T-helper 1 cell treated with Interleukin-12 subunit alpha and Interleukin-12 subunit beta and Interleukin-4 antibody, amounts not matched to agents 30 ng/mL and 1 ng/mL, for 36 hours (primary cell): ENCODE results near the gene ACO2. TPM values are rescaled to one million over a fixed set of nuclear protein-coding genes. Genes with fewer than 3 reads are reported as not detected.
"Not testable (repeated sequence)": the region's sequence is repeated elsewhere in the genome, so short reads cannot be mapped to it uniquely, and the experiment has no call there.

Experiments used
- intact Hi-C: fragments of 100-400 bp; cut with micrococcal nuclease; formaldehyde crosslinking; loops from one replicate; pipeline ENCODE4 v1.15.1; 2024
- total RNA-seq: library from RNA; stranded (reverse); gene quantifications from 2 replicates; pipeline ENCODE4 v1.2.3, GENCODE V29; 2022

The ACO2 gene
- total RNA-seq, 1 donor from 2014 or later: 90.1 TPM

DNA sequence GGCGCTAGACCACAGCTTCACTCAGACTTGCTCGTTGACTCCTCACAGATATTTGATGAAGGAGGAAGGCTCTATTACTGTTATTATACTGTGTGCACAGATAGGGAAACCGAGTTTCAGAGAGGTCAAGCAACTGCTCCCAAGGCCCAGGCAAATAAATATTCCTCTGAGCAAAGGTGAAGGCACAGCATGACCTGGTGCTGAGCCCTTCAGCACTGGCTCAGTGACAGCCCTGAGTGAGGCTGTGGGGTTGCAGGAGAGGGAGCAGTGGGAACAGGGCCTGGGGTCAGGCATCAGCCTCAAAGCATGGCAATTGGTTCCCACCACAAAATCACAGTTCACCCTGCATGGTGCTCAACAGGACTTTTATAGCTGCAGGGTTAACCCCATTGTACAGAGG, 68.3 kb downstream of the ACO2 start:
- intact Hi-C loops: no loop called here

DNA sequence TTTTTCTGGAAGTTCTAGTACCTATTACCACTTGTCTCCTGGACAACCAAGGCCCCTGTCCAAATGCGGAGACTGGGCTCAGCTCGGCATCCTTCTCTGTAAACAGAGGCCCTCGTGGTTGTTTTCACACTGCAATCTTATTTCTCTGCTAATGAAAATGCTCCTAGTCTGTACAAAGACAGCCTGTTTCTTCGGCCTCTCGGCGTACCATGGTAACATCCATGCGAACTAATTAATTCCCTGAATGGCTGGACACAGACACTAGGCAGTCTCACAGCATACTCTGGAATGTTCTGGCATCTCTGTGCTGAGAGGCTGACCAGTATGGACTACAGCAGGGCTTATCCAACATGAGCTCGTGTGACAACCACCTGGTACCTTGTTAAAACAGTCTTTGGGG, 69.7 kb downstream of the ACO2 start:
- intact Hi-C loops: no loop called here

DNA sequence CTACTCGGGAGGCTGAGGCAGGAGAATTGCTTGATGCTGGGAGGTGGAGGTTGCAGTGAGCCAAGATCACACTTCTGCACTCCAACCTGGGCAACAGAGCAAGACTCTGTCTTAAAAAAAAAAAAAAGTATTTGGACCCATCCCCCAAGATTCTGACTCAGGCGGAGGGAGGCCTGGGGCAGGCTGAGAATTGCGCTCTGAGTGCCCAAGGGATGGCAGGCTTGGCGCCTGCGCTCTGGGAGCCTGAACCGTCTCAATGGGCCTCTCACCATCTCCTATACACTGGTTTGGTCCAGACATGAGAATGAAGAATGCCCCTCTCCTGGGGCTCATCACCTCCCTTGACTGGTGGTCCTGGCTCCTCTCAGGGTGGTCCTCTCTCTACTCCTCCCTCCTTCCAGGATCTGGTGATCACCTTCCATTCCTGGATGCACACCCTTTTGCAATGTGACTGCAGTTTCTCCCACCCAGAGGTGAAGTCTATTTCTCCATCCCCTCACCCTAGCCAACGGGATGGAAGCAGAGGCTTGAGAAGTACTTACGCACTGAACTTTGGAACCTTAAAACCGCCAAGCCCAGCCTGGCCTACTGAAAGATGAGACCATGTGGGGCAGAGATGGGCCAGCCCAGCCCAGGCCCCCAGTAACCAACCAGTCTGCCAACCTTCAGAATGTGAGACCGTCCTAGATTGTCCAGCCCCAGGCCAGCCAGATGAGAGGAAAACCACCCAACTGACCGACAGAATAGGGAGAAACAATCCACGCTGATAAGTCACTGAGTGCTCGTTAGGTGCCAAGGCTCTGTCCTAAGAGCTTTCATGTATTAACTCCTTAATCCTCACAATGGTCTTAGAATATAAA, 70.5 kb downstream of the ACO2 start:
- intact Hi-C loops: loop anchor here (10.0 kb wide), 1 partner anchor 445 kb away; the partner anchor contains the start of gene EP300

DNA sequence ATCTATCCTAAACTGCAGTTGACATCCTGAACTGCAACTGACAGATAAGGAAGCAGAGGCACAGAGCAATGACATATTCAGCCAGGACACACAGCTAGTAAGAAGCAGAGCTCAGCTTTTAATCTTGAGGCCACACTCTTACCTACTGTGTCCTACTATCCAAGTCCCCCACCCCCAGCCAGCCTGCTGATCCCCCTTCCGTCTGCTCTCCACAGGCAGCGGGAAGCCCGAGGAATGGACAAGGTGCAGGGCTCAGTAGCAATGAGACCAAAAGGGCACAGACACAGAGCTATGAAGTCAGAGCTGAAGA, 71.0 kb downstream of the ACO2 start:
- intact Hi-C loops: loop anchor here (10.0 kb wide), 1 partner anchor 445 kb away; the partner anchor contains the start of gene EP300

DNA sequence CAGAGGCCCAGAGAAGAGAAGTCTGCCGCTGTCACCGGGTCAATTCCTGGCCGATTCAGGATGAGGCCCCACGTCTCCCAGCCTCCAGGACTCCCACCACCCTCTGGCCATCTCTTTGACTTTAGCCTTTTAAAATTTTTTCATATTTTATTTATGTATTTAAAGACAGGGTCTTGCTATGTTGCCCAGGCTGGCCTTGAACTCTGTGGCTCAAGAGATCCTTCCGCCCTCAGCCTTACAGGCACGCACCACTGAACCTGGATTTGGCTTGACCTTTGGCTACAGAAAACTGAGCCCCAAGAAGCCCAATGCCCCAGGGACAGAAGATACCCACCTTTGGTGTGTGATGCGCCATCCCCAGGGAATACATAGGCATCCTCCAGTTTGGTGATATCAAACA, 71.4 kb downstream of the ACO2 start:
- intact Hi-C loops: loop anchor here (10.0 kb wide), 1 partner anchor 446 kb away; the partner anchor contains the start of gene EP300

DNA sequence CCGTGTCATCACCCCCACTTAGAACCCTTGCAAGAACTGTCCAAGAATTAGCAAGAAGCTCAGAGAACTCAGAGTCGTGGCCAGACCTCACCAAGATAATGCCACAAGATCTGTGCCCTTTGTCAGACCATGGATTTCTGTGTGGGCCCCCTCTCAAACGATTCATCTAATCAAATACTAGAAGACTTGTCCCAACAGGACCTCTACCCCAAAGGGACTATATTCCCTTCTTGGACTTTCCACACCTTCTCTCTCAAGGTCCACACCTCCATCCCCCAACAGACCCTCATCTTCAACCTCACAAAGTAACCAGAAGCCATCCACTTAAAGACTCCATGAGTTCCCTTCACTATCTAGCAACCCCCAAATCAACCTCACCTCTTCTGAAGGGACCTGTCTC, 72.6 kb downstream of the ACO2 start:
- intact Hi-C loops: loop anchor here (10.0 kb wide), 1 partner anchor 447 kb away; the partner anchor contains the start of gene EP300

DNA sequence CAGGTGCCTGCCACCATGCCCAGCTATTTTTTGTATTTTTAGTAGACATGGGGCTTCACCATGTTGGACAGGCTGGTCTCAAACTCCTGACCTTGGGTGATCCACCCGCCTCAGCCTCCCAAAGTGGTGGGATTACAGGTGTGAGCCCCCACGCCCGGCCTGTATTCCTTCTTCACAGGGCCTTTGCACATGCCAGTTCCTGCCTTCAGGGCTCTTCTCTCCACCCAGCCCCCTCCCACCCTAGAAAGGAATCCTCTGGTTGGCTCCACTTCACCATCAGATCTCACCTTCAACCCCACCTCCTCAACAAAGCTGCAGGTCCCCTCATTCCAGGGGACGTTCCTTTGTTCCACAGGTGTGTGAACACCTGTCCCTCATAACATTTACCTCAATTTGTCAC, 73.3 kb downstream of the ACO2 start:
- intact Hi-C loops: loop anchor here (10.0 kb wide), 1 partner anchor 447 kb away; the partner anchor contains the start of gene EP300

DNA sequence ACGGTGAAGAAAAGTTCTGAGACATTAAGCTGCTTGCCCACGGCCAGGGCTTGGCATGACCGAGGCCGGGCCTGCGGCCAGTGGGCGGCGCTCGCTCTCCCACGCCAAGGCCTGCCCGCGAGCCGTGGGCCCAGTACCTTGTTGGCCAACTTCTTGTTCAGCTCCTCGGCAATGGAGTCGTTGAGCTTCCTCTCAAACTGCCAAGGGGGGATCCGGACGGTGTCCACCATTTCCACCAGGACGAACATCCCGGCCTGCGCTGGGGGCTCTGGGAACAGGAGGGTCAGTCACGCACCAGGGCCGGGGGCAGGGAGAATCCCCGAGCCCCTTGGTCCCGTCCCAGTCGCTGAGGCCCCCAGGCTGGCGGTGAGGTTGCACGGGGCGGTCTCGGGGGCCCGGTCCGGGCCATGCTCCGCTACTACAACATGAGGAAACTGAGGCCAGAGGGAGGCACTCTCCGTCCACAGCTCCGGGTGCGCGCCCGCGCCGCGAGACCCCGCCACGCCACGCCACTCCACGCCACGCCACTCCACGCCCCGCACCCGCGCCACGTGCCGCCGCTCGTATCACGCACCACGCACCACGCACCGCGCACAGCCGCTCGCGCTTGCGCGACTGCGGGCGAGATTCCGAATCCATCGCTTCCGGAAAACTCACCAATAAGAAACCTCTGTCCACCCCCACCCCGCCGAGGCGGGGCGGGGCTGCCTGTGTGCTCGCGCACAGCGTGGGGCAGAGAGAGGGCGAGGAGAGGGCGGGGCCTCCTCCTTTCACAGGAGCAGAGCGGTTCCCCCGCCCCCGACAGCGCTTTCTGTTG, 75.1 kb downstream of the ACO2 start, which contains the start of gene POLR3H:
POLR3H (minus strand) TSS at position 617 of the 817 bp plus-strand sequence; CDS start at position 248, 369 bp downstream.
- intact Hi-C loops: loop anchor here (1.0 to 10.0 kb wide), 13 partner anchors 46 to 449 kb away; partner anchors contain the start of genes CENPM, DESI1, EP300 and PHF5A

DNA sequence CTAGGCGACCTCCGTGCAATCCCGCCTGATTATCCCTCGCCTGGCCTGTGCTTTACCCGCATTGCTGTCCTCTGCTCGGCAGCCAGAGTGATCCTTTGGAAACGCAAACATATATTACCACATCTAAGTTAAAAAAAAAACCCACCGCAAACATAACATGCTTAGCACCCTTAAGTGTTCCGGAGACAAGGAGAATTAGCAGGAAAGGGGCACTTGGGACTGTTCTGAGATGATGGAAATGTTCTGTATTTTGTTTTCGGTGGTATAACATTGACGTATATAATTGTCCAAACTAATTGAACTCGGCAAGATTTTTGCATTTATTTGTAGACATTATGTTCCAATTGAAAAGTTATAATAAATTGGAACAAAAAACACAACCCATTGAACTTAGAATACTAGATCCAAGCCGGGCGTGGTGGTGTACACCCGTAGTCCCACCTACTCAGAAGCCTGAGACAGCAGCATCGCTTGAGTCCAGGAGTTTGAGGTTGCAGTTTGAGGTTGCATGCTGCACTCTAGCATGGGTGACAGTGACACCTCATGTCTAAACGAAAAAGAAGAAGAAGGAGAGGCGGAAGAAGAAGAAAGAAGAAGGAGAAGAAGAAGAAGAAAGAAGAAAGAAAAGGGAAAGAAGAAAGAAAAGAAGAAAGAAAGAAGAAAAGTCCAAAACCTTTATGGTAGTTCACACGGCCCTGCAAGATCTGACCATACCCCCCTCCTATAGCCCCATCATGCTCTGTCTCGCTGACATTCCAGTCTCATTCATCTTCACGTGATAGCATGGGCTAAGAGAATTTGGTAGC, 76.0 kb downstream of the ACO2 start:
- intact Hi-C loops: loop anchor here (1.0 to 10.0 kb wide), 13 partner anchors 45 to 450 kb away; partner anchors contain the start of genes CENPM, DESI1, EP300 and PHF5A

DNA sequence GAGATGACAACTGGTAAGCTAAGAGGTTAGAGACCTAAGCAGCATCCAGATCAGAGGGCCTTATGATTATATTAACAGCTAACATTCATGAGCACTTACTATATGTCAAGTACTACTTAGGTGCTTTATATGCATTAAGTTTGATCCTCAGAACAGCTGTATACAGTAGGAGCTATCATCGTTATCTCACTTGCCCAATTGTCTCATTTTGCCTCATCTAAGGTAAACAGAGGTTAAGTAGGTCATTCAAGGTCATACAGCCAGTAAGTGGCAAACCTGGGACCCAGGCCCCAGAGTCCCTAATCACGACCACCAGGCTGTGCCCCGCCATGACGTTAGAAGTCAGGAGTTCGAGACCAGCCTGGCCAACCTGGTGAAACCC, 79.9 kb downstream of the ACO2 start:
- intact Hi-C loops: loop anchor here (10.0 kb wide), 1 partner anchor 454 kb away; the partner anchor contains the start of gene EP300

DNA sequence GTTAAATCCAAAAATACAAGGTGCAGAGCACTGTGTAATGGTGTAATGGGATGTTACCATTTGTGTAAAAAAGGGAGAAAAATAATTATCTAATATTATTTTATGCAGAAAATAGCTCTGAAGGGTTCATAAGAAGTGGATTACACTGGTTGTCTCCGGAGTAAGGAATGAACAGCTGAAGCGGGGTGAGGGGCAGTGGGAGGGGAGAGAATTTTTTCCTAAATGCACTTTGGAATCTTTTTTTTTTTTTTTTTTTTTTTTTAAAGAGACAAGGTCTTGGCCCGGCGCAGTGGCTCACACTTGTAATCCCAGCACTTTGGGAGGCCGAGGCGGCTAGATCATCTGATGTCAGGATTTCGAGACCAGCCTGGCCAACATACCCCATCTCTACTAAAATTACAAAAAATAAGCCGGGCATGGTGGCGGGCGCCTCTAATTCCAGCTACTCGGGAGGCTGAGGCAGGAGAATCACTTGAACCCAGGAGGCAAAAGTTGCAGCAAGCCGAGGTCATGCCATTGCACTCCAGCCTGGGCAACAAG, 82.1 kb downstream of the ACO2 start:
- intact Hi-C loops: no loop called here

DNA sequence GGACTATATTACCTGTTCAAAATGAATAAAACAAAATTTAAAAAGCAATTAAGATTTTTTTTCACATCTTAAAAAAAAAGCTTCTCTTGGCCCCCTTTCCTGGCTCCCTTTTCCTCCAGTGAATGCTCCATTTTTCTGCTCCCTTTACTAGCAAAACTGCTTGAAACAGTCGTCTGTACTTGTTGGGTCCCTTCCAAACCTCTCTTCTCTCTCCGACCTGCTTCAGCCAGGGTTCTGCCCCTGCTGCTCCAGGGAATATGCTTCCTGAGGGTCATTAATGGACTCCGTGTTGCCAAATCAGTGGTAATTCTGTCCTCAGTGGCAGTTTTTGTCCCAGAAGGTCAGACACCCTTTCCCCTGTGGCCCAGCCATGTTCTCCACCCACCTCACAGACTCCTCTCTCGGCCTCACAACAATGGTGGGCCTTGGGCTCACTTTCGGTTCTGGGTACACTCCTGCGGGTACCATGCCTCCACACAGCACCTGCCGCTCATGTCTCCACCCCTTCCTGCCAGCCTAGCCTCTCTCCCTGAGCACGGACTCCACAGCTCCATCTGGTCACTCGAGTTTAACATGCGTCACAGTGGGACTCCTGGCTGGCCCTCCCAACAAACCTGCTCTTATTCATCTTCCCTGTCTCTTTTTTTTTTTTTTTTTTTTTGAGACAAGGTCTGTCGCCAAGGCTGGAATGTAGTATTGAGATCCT, 83.1 kb downstream of the ACO2 start:
- intact Hi-C loops: no loop called here

DNA sequence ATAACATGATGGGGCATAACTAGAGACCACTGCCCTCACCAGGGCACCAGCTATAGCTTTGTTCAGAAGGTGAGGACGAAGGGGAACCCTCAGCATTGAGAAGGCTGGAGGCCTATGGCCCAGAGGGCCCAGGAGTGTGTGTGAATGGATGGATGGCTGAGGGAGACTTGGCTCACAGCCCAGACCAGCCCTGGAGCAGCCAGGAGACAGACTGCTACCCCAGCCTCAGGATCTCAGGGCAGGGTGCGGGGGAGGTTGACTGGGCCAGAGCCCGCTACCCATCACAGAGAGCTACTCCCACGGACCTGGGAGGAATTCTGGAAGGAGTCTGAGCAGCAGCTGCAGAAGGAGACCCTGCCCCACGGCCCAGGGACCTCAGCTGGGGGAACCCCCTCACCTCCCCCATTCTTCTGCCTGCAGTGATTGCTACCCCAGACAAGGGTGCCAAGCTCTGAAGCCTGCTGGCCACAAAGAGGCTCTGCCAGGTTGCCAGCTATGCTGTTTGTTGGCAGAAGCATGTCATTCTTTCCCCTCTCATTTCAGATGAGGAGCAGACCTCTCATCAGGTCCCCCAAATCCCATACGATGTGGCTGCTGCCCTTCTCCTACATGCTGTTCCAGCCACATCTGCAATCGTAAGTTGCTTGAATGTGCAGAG, 86.5 kb downstream of the ACO2 start:
- intact Hi-C loops: no loop called here

DNA sequence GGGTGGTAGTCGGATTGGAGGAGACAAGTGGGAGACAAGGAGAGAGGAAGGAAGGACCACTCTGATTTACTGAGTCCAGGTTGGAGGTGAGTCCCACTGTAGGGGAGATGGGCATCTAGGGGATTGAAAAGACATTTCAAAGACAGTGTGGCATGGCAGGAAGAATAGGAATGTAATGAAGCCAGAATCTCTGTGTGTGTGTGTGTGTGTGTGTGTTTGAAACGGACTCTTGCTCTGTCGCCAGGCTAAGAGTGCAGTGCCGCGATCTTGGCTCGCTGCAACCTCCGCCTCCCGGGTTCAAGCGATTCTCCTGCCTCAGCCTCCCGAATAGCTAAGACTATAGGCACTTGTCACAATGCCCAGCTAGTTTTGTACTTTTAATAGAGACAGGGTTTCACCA, 87.6 kb downstream of the ACO2 start:
- intact Hi-C loops: no loop called here

DNA sequence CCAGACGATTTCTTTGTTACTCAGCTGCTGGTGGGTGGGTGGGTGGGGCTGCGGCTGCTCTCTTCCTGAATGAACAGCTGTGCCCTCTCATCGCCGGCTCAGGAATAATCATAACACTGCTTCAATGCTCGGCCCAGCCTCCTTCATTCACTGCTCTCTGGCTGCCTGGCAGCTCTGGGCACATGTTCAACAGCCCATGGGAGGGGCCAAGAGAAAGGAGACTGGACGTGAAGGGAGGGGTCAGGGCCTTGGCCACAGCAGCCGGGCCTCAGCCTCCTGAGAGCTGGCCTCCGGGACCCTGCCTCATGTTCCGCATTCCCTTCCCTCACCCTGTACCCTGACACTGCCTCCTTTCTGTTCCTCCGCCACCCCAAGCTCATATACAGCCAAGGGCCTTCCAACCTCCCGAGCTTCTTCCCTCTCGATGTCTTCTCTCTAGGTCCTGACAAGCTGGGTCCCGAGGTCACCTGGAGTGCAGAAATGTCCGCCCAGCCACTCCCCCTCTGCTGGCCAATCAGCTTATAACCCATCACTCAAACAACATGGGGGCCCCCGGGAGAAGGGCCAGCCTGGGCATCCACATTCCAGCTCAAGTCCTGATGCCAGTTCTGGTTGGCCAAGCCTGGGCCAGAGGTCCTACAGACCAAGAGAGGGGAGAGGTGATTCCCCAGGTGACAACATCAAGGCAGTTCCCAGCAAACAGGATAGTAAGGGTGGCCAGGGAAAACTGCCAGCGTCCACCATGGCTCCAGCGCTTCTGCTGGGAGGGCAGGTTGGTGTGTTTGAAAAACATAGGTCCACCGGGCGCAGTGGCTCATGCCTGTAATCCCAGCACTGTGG, 88.7 kb downstream of the ACO2 start:
- intact Hi-C loops: no loop called here

DNA sequence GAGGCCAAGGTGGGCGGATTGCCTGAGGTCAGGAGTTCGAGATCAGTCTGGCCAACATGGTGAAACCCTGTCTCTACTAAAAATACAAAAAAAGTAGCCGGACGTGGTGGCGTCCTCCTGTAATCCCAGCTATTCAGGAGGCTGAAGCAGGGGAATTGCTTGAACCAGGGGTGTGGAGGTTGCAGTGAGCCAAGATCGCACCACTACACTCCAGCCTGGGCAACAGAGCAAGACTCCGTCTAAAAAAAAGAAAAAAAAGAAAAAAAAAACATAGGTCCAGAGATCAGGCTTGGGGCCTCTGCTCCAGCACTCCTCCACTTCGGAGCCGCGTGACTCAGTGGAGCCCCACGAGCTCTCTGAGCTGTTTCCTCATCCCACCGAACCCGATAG, 89.3 kb downstream of the ACO2 start:
- intact Hi-C loops: not testable (repeated sequence)

DNA sequence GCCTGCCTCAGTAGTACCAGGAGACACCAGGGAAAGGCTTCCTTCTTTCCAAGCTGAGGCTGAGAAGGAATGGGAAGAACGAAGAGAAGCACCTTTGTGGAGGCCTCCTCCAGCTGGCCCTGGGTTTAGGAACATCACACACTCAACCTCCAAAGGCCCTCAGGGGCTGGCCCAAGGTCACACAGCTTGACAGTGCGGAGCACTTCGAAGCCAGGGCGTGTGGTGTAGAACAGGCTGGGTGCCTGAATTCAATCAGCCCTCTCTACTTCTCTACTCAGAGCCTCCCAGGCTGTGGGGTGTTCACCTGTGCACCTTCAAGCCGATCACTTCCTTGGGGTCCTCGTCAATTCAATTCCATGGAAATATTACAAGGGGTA, 91.2 kb downstream of the ACO2 start:
- intact Hi-C loops: no loop called here

DNA sequence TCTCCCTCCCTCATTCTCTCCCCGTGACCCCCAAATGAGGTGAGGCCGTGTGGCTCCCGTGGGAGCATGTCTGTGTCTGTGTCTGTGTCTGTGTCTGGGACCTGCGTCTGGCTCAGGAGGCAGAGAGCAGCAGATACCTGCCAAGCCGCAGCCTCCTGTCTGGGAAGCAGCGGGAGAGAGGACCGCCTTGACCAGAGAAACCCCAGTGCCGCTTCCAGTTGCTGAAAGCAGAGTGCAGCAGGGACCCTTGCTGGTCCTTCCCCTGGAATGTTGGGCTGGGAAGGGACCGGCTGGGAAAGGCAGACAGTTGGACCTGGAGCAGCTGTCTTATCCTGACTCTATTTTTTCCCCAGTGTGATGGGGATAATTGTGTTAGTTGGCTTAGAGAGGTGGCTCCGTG, 92.4 kb downstream of the ACO2 start:
- intact Hi-C loops: no loop called here

DNA sequence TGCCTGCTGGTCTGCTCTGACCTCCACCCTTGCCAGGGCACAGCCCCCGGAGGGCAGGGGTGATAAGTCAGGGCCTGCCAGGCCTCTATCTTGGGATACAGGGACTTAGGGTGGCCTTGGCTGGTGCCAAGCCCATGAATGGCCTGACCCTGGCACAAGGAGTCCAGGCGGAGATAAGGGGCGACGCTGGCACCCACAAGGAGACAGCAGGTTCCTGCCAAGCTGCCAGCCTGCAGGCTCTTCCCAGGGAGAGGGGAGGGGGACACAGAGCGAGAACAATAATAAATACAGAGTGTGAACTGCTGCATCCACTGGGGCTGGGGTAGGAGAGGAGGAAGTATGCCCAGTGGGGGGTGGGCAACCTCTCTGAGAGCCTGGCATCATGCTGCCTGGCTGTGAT, 92.9 kb downstream of the ACO2 start:
- intact Hi-C loops: no loop called here
